ENCODE results near the gene PKIG.
"Not testable (repeated sequence)": the region's sequence is repeated elsewhere in the genome, so short reads cannot be mapped to it uniquely, and the experiment has no call there.

The PKIG gene

GRCh38 chr20:44552950-44553908, 29.1 kb upstream of the PKIG start:
- DNase-seq: peak; percentile 68 to 80

GRCh38 chr20:44559302-44559701, 23.1 kb upstream of the PKIG start:
- DNase-seq: no peak
- TF ChIP-seq GATA1 (IDR thresholded peaks at IDR 0.05; ENCODE audit: low read depth, low read length) (no peak), POLR2A (IDR thresholded peaks at IDR 0.05; ENCODE audit: low read length) (no peak)

More at GRCh38 chr20:44552950-44553908, 29.1 kb upstream of the PKIG start:
- TF ChIP-seq GATA1 (IDR thresholded peaks at IDR 0.05; ENCODE audit: low read depth, low read length) (no peak), POLR2A (IDR thresholded peaks at IDR 0.05; ENCODE audit: low read length) (no peak)

GRCh38 chr20:44560229-44560628, 22.1 kb upstream of the PKIG start:
- TF ChIP-seq POLR2A (IDR thresholded peaks at IDR 0.05; ENCODE audit: low read length) (no peak), GATA1 (IDR thresholded peaks at IDR 0.05; ENCODE audit: low read depth, low read length) (no peak)

GRCh38 chr20:44560818-44561217, 21.6 kb upstream of the PKIG start:
- DNase-seq: not testable (repeated sequence)

More at GRCh38 chr20:44560229-44560628, 22.1 kb upstream of the PKIG start:
- DNase-seq: no peak

GRCh38 chr20:44561876-44562275, 20.5 kb upstream of the PKIG start:
- DNase-seq: no peak
- TF ChIP-seq GATA1 (IDR thresholded peaks at IDR 0.05; ENCODE audit: low read depth, low read length) (no peak), POLR2A (IDR thresholded peaks at IDR 0.05; ENCODE audit: low read length) (no peak)

GRCh38 chr20:44566018-44566417, 16.4 kb upstream of the PKIG start:
- no peak for DNase-seq
- TF ChIP-seq GATA1 (IDR thresholded peaks at IDR 0.05; ENCODE audit: low read depth, low read length) (no peak), POLR2A (IDR thresholded peaks at IDR 0.05; ENCODE audit: low read length) (no peak)

GRCh38 chr20:44566811-44567210, 15.6 kb upstream of the PKIG start:
- TF ChIP-seq POLR2A (IDR thresholded peaks at IDR 0.05; ENCODE audit: low read length): no peak
- TF ChIP-seq GATA1 (IDR thresholded peaks at IDR 0.05; ENCODE audit: low read depth, low read length): no peak
- DNase-seq: no peak

- no peak for TF ChIP-seq POLR2A (IDR thresholded peaks at IDR 0.05; ENCODE audit: low read length)
- TF ChIP-seq GATA1 (IDR thresholded peaks at IDR 0.05; ENCODE audit: low read depth, low read length): no peak
These were observed 12.0 kb upstream of the PKIG start for GRCh38 chr20:44570367-44570766.

GRCh38 chr20:44571362-44571988, 10.9 kb upstream of the PKIG start:
- no peak for TF ChIP-seq GATA1 (IDR thresholded peaks at IDR 0.05; ENCODE audit: low read depth, low read length)
- TF ChIP-seq POLR2A (IDR thresholded peaks at IDR 0.05; ENCODE audit: low read length): no peak
- no peak for DNase-seq

More at GRCh38 chr20:44570367-44570766, 12.0 kb upstream of the PKIG start:
- no peak for DNase-seq

- DNase-seq: no peak
These were observed 9.6 kb upstream of the PKIG start for GRCh38 chr20:44572551-44573500.

GRCh38 chr20:44573501-44573869, 8.9 kb upstream of the PKIG start:
- DNase-seq: no peak
- TF ChIP-seq POLR2A (IDR thresholded peaks at IDR 0.05; ENCODE audit: low read length): no peak
- TF ChIP-seq GATA1 (IDR thresholded peaks at IDR 0.05; ENCODE audit: low read depth, low read length): no peak

More at GRCh38 chr20:44572551-44573500, 9.6 kb upstream of the PKIG start:
- TF ChIP-seq GATA1 (IDR thresholded peaks at IDR 0.05; ENCODE audit: low read depth, low read length) (no peak), POLR2A (IDR thresholded peaks at IDR 0.05; ENCODE audit: low read length) (no peak)

- no peak for DNase-seq
These were observed 8.0 kb upstream of the PKIG start for GRCh38 chr20:44574372-44574771.

GRCh38 chr20:44576297-44576696, 6.1 kb upstream of the PKIG start:
- peak; percentile 44 to 52 for DNase-seq
- no peak for TF ChIP-seq GATA1 (IDR thresholded peaks at IDR 0.05; ENCODE audit: low read depth, low read length)
- TF ChIP-seq POLR2A (IDR thresholded peaks at IDR 0.05; ENCODE audit: low read length): no peak

More at GRCh38 chr20:44574372-44574771, 8.0 kb upstream of the PKIG start:
- no peak for TF ChIP-seq GATA1 (IDR thresholded peaks at IDR 0.05; ENCODE audit: low read depth, low read length)
- no peak for TF ChIP-seq POLR2A (IDR thresholded peaks at IDR 0.05; ENCODE audit: low read length)

Measured in erythroblast (primary cell).